Chondrocyte (in vitro differentiated cells): ENCODE results near the gene PYGB. TPM values are rescaled to one million over a fixed set of nuclear protein-coding genes. Genes with fewer than 3 reads are reported as not detected.
A peak's percentile ranks its signal among the peaks of the same experiment; 100 is the strongest.

Experiments
- DNase-seq: peaks from one replicate; pipeline ENCODE4 v3.0.0; 2021; ENCODE audit warnings: mixed read lengths, low spot score
- H3K27ac Mint-ChIP-seq: one replicate; pipeline ENCODE4 v1.8.0; 2021; ENCODE audit warnings: mild to moderate bottlenecking, moderate library complexity, mixed read lengths; ENCODE audit not compliant: unreplicated experiment
- H3K27me3 Mint-ChIP-seq: 2 replicates; pipeline ENCODE4 v1.8.0; 2021; ENCODE audit warnings: low read depth, mixed read lengths
- H3K36me3 Mint-ChIP-seq: 2 replicates; pipeline ENCODE4 v1.8.0; 2021; ENCODE audit warnings: low read depth, mixed read lengths
- H3K4me1 Mint-ChIP-seq: 2 replicates; pipeline ENCODE4 v1.8.0; 2021; ENCODE audit warnings: low read depth, mild to moderate bottlenecking, mixed read lengths
- H3K4me3 Mint-ChIP-seq: one replicate; pipeline ENCODE4 v1.8.0; 2021; ENCODE audit warnings: mild to moderate bottlenecking, moderate library complexity, mixed read lengths; ENCODE audit not compliant: unreplicated experiment
- H3K9me3 Mint-ChIP-seq: 2 replicates; pipeline ENCODE4 v1.8.0; 2021; ENCODE audit warnings: low read depth, mixed read lengths
- total RNA-seq: library from RNA; stranded (reverse); gene quantifications from 3 replicates; pipeline ENCODE4 v1.2.1, GENCODE V29; 2021
- TF ChIP-seq, protein P1 (sequence below): fragments of 200-600 bp; sonication (generic); IDR thresholded peaks from 2 replicates; pipeline ENCODE4 v1.5.0; 2021; ENCODE audit warnings: antibody characterized with exemption, mild to moderate bottlenecking, moderate library complexity

PYGB gene
- total RNA-seq, 1 donor from 2014 or later = 171 TPM

DNA sequence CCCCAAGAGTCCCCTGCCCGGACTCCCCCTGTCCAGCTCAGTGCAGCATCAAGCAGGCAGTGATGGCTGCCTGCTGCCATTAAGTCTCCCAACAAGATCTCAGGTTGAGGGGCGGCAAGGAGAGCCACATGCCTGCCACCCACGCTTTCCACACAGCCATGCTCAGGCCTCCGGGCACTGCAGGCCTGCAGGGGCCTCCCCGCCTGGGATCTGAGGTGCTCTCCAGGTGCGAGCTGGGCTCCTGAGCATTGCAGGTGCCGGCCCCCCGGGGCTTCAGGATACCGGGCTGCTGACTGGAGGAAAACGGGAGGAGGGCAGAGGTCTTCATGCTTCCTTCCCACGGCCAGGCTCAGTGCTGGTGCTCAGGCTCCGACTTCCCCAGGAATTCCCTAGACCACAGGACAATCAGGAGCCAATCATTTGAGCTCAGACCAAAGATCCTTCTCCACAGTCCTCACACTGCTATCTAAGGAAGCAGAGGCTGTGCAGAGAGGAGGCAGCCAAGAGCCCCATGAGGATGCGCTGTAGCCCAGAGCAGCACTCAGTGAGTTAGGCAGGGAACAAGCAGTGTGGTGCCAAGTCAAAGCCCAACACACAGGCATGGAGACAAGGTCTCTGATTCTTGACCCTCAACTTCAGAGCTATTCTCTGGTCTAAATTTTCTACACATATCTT lies 52.7 kb downstream of the PYGB start:
- Mint-ChIP-seq H3K27me3 (no peaks in the 10 kb centered on the region), H3K36me3 (peaks cover 10% of the 10 kb centered on the region), H3K4me1 (peaks cover 12% of the 10 kb centered on the region), H3K9me3 (no peaks in the 10 kb centered on the region), H3K27ac (peak overlapping the region; percentile 51), H3K4me3 (no peak overlapping the region)
- TF ChIP-seq, protein P1, sequence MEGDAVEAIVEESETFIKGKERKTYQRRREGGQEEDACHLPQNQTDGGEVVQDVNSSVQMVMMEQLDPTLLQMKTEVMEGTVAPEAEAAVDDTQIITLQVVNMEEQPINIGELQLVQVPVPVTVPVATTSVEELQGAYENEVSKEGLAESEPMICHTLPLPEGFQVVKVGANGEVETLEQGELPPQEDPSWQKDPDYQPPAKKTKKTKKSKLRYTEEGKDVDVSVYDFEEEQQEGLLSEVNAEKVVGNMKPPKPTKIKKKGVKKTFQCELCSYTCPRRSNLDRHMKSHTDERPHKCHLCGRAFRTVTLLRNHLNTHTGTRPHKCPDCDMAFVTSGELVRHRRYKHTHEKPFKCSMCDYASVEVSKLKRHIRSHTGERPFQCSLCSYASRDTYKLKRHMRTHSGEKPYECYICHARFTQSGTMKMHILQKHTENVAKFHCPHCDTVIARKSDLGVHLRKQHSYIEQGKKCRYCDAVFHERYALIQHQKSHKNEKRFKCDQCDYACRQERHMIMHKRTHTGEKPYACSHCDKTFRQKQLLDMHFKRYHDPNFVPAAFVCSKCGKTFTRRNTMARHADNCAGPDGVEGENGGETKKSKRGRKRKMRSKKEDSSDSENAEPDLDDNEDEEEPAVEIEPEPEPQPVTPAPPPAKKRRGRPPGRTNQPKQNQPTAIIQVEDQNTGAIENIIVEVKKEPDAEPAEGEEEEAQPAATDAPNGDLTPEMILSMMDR = no peak
- DNase-seq = no peak

DNA sequence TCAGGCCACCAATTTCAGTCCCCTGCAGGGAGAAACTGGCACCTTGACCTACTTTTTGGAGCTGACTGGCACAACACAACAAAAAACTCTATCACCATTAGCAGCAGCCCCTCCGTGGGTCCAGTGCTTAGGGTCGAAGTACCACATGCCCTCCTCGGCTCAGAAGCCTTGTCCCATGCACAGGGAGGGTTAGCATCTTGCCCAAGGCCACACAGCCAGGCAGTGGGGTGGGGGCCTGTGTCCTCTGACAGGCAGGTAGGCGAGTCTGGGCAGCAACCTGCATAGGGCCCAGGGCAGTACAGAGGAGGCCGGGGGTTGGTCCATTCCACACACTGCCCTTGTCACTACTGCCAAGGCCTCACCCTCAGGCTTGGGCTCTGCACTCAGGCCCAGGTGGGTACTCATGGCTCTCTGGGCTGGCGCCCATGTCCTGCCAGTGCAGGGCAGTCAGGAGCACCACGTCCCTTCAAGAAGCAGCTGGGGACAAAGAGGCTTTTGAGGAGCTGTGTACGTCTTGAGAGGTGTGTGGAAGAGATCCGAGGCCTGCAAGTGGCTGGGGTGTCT lies 53.6 kb downstream of the PYGB start:
- H3K36me3 Mint-ChIP-seq = peaks cover 7% of the 10 kb centered on the region
- peak overlapping the region; percentile 51 for H3K27ac Mint-ChIP-seq
- no peak for DNase-seq
- no peaks in the 10 kb centered on the region for H3K27me3 Mint-ChIP-seq
- no peaks in the 10 kb centered on the region for H3K9me3 Mint-ChIP-seq
- peaks cover 7% of the 10 kb centered on the region for H3K4me1 Mint-ChIP-seq
- TF ChIP-seq, protein P1 = no peak
- H3K4me3 Mint-ChIP-seq = no peak overlapping the region

DNA sequence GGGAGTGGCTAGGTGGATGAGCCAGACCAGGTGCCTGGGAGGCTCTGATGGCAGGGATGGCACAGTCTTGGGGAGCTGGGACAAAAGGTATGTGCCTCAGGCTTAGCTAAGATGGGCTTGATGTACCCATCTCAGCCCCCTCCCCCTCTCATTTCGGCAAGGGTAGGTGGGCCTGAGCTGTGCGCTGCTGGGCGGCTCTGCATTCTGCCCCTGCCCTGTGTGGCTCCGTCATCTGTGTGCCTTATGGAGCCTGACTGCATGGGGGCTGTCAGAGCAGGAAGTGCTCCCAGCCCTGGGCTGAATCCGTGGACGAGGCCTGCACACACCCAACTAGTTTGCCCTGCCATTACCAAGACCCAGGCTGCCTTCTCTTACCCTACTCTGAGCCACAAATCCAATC lies 54.7 kb downstream of the PYGB start:
- Mint-ChIP-seq H3K27me3 (no peaks in the 10 kb centered on the region), H3K4me1 (peaks cover 7% of the 10 kb centered on the region), H3K36me3 (peaks cover 7% of the 10 kb centered on the region), H3K4me3 (no peak overlapping the region), H3K9me3 (no peaks in the 10 kb centered on the region), H3K27ac (no peak overlapping the region)
- no peak for DNase-seq
- TF ChIP-seq, protein P1 = no peak

DNA sequence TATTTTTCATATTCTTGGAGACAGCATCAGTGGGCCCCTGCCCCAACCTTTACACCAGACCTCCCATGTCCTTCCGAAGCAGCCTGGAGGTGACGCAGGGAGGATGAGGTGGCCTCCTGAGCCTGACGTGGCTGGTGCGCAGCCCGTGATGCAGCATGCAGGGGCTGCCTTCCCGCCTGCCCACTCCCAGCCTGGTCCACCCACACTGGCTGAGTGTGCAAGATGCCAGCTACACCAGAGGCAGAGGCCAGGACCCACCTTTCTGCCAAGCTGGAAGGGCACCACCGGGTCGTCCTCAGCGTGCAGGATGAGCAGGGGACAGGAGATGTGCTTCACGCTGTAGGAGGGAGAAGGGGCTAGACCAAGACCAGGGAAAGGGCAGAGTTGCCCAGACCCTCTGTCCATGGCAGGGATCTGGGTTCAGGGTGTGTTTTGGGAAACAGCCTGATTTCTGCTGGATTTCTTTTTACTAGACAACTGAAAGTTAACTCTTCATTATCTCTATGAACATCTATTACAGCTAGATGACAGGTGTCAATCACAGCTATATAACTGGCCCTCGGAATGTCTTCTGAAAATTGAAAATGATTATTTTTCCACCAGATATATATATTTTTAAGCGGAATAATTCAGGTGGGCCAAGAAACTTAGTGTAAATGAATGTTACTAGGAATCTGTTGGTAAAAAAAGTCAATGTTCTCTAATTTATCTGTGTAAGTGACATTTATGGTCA lies 55.6 kb downstream of the PYGB start:
- TF ChIP-seq, protein P1 = no peak
- Mint-ChIP-seq H3K4me1 (peaks cover 7% of the 10 kb centered on the region), H3K9me3 (no peaks in the 10 kb centered on the region), H3K4me3 (no peak overlapping the region), H3K27ac (no peak overlapping the region), H3K27me3 (no peaks in the 10 kb centered on the region), H3K36me3 (peaks cover 2% of the 10 kb centered on the region)
- DNase-seq = no peak

DNA sequence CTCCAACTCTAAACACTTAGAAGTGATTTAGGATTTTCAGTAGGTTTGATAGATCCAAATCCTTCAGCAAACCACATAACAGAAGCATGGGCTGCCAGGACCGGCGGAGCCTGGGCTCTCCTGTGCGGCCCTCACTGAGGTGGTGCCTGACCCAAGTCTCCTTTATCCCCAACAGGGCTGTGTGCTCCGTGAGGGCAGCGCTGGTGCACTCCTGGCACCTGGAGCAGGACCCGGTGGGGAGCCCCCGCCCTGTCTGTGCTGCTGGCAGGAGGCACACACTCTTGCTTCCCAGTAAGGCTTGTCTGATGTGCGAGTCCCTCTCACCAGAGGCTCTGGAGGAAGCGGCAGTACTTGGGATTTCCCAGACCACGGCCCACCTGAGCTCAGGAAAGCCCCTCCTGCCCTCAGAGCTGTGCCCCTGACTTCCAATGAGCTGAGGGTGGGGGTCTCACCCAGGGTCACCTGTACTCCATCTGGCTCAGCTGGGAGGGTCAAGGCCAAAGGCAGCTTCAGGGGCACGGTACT lies 56.2 kb downstream of the PYGB start:
- Mint-ChIP-seq H3K4me1 (peaks cover 12% of the 10 kb centered on the region), H3K4me3 (no peak overlapping the region), H3K27ac (no peak overlapping the region)

More for the DNA sequence above, 56.2 kb downstream of the PYGB start:
- TF ChIP-seq, protein P1 = no peak
- Mint-ChIP-seq H3K27me3 (no peaks in the 10 kb centered on the region), H3K9me3 (no peaks in the 10 kb centered on the region), H3K36me3 (peaks cover 2% of the 10 kb centered on the region)
- no peak for DNase-seq
